D721Med (cell line): ENCODE measurements around the gene MORC1.

Experiments
- DNase-seq: peaks from one replicate; pipeline ENCODE4 v3.0.0; 2011; ENCODE audit warnings: low spot score; ENCODE audit not compliant: insufficient read length
- FAIRE-seq: peaks from 2 replicates; lab custom pipeline; 2011; peaks lifted over from hg19 to GRCh38; lab: Jason Lieb, UNC
- TF ChIP-seq, protein P1 (sequence below): IDR thresholded peaks from 2 replicates; pipeline ENCODE4 v1.5.1; 2012; ENCODE audit warnings: mild to moderate bottlenecking, control low read depth; ENCODE audit not compliant: insufficient read depth; ENCODE audit errors: missing control alignments

MORC1 gene

DNA sequence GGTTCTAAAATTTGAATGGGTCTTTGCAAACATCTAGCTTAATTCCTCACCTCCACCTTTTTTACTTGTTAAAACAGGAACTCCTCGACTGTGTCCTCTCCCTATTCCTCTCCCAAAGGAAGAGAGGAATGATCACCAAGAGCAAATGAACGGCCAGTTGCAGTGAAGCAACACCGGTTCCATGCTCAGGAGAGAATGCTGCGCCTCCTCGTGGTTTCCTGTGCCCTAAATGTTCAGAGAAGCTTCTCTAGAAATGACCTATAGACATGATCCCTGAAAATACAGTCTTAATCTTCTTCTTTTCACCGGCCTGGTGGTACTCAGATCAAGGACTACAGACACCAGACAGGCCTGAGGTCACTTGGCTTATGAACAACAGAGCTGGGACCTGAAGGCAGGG lies 99.1 kb downstream of the MORC1 start:
- DNase-seq (no peak), FAIRE-seq (no peak)
- TF ChIP-seq, protein P1, sequence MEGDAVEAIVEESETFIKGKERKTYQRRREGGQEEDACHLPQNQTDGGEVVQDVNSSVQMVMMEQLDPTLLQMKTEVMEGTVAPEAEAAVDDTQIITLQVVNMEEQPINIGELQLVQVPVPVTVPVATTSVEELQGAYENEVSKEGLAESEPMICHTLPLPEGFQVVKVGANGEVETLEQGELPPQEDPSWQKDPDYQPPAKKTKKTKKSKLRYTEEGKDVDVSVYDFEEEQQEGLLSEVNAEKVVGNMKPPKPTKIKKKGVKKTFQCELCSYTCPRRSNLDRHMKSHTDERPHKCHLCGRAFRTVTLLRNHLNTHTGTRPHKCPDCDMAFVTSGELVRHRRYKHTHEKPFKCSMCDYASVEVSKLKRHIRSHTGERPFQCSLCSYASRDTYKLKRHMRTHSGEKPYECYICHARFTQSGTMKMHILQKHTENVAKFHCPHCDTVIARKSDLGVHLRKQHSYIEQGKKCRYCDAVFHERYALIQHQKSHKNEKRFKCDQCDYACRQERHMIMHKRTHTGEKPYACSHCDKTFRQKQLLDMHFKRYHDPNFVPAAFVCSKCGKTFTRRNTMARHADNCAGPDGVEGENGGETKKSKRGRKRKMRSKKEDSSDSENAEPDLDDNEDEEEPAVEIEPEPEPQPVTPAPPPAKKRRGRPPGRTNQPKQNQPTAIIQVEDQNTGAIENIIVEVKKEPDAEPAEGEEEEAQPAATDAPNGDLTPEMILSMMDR = no peak

DNA sequence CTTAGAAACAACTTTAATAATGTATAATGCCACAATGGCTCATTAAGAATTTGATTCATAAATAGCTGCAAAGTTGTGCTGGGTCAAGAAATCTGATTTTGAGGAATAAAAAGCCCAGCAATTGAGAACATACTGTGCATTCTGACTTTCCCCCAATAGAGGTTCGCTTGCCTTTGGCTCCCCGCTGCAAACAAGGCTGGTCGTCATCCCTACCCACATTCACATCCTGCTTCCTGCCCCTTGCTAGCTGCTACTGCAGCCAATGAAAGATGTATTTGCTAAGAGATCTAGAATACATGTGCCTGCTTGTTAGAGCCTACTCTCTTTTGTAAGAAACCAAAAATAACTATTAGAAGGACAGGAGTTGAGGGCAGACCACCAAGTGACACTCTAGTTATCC lies 112.5 kb downstream of the MORC1 start:
- DNase-seq (no peak), FAIRE-seq (no peak)
- TF ChIP-seq, protein P1 = no peak

DNA sequence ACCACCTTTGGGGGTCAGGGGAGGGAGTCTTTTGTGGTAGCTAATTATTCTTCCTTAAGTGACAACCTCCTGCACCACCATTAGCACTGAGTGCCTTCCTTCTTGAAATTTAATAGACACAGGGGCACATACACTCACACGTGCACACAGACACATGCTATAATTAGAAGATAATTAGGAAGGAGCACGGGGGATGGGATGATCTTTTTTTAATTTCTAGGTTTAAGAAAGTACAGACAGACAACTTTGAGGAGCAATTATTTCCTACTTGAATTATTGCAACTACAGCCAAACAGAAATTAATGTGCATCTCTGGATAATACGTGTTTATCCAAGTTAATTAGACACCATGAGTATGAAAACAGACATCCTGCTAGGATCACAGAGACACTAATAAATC lies 119.5 kb downstream of the MORC1 start:
- TF ChIP-seq, protein P1 = no peak
- no peak for DNase-seq
- no peak for FAIRE-seq

DNA sequence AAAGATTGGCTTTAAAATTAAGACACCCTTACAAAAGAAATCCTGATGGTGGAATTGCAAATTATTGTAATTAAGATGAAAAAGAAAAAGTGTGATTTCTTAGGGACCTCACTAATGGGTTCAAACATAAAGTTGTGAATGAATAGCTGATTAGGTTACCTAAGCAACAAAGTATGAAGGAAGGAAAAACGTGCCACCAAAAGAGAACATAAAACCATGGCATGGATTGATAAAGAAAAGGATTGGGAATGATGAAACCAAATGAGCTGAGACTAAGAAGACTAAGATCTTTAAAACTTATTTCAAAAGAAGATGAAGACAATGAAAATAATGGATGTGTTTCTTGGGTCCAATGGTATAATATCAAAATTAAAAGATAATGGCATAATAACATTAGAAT lies 132.1 kb downstream of the MORC1 start:
- no peak for FAIRE-seq
- TF ChIP-seq, protein P1 = no peak
- no peak for DNase-seq

DNA sequence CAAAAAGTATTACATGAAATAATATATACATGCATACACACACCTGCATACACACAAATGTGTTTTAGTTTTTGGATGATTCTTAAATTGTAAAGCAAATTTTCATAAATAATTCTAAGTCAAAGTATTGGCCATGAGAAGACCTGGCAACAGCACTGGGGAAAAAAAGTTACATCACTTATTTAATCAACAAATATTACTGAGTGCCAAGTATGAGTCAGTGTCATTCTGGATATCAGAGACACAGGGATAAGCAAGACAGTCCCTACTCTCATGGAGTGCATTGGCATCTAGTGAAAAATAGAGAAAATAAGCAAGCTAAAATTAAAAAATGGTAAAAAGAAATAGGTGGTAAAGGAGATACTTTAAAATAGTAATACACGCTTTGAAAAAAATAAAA lies 134.9 kb downstream of the MORC1 start:
- no peak for FAIRE-seq
- TF ChIP-seq, protein P1 = no peak
- DNase-seq = no peak

DNA sequence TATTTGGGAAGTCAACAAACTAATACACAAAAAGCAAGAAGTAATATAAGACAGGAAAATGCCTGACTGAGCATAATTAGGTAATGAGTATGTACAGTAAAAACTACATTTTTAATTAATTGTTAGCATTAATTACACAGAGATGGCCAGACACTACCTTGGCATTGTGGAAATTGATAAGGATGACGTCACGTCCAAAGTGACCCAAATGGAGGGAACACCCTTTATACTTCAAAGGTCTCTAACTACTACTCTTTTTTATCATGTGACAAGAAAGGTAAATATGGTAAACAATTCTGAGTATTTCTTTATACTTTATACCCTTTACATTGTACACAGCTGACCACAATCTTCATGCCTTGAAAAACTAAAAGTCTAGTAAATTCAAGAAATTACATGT lies 141.9 kb downstream of the MORC1 start:
- no peak for FAIRE-seq
- TF ChIP-seq, protein P1 = no peak
- DNase-seq = no peak

DNA sequence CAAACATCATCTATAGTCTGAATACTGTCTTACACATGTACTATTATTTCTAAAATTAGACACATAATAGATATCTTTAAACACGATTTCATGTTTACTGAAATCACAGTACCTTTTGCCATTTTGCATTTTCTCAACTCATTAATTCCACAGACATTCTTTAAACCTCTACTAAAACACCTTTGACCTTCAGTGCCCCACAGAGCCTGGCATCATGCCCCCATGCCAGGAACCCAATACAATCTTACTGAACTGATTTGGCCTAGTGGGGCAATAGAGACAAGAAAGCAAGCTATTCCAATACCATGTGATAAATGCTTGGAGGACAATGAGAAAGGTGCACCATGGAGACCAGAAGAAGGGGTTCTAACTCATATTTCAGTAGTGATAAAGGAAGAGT lies 144.9 kb downstream of the MORC1 start:
- TF ChIP-seq, protein P1 = no peak
- DNase-seq (no peak), FAIRE-seq (no peak)
